Dermis blood vessel endothelial cell (primary cell): Measurements from ENCODE around the gene PLPP2. TPM values are rescaled to one million over a fixed set of nuclear protein-coding genes. Genes with fewer than 3 reads are reported as not detected.
"Not testable (repeated sequence)": the region's sequence is repeated elsewhere in the genome, so short reads cannot be mapped to it uniquely, and the experiment has no call there.

Experiments
- DNase-seq: peaks from one replicate; pipeline ENCODE4 v3.0.0; 2010
- total RNA-seq: library from RNA; depleted of rRNA; stranded (reverse); fragments of >200 nt; gene quantifications from 2 replicates; pipeline ENCODE4 v1.2.3, GENCODE V29; 2014

PLPP2 gene
- total RNA-seq, 1 donor from 2014 or later = 14.3 TPM

DNA sequence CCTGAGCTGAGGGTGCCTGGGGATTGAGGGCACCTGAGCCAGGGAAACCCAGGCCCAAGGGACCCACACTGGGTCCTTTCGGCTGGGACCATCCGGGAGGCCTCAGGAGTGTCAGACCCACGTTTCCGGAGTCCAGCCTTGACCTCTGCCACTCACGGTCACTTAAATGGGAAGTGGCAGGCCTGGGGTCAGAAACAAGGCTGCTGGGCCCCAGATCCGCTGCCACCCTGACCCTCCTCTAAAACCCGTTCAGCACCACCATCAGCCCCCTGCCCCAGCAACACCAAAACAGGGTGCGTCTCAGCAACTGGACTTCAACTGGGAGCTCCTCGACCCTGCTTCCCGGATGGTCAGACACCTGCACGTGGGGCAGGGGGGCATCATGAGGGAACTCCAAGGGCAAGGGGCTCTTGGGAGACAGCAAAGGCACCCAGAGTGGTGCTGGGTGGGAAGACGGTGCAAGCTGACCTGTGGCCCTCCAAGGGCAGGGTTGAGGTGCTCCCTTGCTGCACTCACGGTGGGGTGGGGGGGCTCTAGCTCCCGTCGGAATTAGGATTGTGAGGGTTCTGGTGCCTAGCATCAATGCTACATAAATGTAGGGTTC lies 1.2 kb upstream of the PLPP2 start:
- no peak for DNase-seq

DNA sequence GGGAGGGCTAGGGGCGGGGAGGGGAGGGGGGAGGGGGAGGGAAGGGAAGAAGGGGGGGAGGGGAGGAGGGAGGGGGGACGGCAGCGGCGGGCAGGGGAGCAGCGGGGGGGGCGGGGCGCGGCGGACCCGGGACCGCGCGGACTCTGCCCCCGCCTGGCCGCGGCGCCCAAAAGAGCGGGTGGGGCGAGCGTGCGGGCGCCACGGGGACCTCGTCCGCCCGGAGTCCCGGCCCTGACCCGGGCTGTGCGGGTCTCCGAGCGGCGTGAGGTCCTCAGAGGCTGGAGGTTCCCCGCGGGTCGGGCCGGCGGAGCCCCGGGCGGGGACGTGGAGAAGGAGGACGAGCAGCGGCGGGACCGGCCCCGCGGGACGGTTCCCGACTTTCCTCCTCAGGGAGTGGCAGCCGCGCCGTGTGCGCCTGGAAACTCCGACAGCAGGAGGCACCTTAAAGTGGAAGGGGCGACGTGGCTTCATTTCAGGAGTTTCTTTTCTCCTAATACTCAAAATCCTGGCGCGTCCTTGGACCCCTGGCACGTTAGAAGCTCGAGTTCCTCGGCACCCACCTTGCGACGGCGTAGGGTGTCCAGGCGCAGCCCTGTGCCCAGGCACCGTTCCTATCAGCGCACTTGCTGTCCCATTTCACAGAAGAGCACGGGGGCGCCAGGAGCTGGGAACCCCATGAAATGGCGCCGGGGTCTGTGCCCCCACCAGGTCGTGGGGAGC lies 518 bp upstream of the PLPP2 start:
- no peak for DNase-seq

DNA sequence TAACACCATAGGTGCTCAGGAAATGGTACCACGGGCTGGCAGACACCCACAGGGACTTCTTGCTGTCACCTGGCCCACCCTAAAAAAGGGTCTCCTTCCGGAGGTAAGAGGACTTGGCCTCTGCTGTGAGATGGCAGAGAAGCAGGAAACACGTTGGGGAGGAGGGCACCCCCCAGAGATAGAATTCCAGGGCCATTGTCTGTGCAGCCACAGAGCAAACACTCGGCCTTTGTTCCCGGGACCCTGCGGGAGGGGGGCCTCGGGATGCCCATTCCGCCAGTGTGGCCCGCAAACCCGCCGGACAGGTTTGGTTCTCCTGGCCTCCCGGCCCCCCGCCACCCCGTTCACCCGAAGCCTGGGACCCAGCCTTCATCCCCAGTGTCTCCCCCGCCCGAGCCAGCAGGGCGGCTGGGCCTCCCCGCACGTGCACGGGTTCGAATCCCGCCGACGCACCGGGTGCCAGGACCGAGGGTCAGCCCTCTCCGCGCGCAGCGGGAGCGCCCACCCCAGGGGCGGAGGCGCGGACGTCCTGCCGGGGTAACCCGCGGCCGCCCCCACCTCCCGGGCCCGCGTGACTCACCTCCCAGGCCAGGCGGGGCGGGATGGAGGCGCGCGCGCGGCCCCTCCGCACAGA lies 714 bp downstream of the PLPP2 start:
- DNase-seq = peak; percentile 37

DNA sequence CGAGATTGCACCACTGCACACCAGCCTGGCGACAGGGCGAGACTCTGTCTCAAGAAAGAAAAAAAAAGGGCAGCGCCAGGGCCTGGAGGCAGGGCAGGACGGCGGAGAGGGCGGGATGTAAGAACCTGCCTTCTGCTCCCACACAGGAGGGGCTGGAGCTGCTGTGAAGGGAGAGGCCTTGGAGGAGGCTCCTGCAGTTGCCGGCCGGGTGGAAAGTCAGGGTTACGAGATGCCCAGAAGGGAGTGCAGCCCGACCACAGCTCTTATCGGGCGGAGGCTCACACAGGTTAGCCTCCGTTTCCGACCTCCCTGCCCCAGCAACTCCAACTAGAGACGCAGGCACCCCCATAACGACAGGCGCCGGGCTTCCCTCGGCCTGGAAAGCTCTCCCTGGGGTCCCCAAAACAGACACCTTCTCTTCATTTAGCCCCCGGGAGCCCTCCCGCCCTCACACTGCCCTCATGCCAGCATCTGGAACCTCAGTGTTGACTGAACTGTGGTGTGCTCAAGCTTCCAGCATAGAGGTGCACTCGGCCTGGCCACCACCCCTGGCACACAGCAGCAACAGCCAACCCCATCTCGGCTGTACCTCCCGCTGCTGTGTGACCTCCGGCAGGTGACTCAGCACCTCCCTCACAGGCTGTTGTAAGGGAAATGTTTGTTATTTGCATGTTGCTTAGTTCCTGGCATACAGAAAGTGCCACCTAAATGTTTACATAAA lies 1.4 kb downstream of the PLPP2 start:
- DNase-seq = peak; percentile 69

DNA sequence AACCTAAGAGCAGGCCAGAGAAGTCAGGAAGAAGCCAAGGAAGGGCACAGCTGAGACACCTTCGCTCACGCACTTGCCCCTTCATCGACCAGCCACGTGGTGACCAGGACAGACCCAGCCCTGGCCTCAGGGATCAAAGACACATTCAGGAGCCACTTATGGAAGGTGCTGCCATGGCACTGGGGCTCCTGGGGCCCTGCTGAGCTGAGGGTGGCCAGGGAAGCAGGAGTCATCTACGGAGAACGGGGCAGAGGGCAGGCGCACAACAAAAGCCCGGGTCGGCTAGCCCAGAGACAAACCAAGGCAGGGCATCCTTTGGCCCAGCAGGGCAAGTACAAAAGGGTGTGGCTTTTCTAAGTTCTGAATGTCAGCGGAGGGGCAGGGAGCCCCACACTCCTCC lies 2.3 kb downstream of the PLPP2 start:
- DNase-seq = no peak

DNA sequence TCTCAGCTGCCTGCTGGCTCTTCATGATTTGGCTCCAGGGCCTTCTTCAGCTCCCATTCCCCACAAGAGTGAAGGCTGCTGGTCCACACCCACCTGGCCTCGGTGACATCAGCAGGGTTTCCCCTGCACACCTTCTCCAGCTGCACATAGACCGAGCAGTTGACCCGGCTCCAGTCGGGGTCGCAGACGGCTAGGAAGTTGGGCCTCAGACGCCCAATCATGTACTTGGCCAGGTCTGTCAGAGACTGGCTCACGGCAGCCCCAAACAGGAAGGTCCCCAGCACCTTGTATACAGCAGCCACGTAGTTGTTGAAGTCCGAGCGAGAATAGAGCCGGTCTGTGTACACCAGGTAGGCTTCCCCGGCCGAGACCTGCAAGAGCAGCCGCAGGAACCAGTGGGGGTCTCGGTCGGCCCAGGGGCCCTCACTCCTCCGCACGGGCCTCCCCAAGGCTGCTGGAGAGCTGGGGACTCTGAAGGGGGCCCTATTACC lies 3.8 kb downstream of the PLPP2 start:
- no peak for DNase-seq

DNA sequence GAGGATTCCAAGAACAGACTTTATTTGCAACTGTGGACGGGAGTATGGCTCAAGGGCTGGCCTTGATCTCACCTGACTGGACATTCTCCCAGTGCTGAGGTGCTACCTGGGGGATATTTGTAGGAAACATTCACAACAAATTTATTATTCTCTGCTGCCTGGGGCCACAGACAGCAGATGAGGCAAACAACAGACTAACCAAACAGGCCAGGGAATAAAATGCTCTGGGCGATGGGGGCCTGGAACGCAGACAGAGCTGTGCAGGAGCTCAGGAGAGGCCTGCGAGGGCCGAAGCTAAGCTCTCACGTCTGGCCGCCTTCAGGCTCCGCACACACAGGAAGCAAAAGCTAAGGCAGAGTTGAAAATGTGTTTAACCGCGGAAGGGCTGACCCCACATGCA lies 7.8 kb downstream of the PLPP2 start:
- no peak for DNase-seq

DNA sequence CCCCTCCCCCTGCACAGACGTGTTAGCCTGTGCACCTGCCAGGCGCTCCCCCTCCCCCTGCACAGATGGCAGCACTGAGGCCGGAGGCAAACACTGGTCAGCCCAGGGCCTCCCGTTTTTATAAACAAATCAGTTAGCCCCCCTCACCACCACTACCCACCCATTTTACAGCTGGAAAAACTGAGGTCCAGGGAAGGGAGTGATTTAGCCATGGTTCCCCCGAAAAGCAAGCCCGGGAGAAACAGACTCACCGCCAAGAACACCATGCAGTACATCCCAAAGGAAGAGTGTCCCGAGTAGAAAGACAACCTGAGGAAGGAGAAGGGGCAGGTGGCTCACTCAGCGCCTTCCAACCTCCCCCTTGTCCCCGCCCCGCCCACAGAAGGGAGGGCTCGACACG lies 8.7 kb downstream of the PLPP2 start:
- no peak for DNase-seq

DNA sequence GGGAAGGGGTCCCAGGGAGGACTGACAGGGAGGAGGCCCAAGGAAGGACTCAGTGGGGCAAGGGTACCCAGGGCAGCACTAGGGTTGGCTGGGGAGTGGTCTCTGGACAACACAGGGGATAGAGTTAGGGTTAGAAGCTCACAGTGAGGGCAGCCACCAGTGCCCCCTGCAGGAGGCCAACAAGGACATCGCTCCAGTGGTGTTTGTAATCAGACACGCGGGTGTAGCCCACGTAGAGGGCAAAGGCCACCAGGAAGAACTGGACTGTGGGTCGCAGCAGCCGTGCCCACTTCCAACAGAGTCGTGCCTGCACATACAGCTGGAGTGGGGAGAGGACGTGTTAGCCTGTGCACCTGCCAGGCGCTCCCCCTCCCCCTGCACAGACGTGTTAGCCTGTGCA lies 9.2 kb downstream of the PLPP2 start:
- DNase-seq = no peak

DNA sequence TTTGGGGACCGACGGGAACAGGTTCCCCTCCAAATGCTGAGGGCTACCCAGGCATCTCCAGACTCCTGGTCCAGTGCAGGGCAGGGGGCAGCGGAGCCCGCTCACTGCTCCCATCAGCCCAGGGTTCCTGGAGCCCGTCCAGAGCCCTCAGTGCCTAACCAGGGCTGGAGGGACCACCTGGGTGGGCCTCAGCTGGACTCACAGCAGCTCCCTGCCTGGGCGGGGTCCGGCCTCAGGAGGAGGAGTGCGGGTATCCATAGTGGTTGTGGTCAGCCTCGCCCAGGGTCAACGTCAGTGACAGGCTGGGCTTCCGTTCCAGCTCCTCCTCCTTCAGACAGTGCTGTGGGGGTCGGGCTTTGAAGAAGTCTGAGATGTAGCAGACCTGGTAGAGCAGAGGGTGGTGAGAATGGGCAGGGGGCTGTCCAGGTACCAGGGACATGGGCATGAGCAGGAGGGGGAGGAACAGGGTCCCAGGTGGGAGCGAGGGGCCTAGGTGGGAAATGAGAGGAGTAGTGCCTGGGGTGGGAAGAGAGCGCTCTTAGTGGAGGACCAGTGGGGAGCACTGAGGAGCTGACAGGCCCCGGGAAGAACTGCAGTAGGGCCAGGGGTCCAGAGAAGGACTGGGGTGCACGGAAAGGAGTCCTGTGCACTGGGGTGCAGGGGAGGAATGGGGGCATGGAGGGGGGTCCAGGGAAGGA lies 9.9 kb downstream of the PLPP2 start:
- DNase-seq = no peak

DNA sequence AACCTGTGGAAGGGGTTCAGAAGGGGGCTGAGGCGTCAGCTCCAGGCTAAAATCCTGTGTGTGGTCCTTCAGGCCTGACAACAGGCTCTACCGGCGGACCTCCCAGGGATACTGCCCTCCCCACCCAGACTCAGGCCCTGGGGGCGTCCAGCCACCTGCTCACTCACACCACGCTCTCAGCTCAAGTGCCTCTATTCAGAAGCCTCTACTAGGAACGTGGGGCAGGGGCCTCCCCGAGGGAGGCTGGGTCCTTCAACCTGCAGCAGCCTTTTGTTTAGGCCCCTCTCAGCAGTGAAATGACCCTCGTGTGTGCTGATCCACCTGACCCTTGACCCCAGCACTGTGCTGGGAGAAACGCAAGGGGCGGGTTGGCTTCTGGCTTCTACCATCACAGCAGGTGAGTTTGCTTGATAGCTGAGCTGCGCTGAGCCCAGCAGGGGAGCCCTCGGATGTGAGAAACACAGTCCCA lies 10.6 kb downstream of the PLPP2 start:
- no peak for DNase-seq

DNA sequence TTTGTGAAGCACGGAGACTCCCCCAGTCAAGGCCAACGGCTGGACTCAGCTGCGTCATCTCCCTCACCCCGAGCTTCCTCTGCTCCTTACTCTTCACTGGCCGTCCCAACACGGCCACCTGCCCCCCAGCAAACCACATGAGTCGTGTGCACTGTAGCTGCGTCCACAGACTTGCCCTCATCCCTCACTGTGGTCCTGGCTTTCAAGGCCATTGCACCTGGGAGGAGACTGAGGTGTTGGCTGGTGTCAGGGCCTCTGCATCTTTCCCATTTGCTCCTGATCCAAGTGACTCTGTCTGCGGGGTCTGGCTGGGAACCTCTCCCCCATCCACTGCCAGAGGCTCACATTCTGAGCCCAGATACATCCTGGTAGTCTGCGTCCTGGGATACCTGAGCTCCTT lies 11.5 kb downstream of the PLPP2 start:
- no peak for DNase-seq

DNA sequence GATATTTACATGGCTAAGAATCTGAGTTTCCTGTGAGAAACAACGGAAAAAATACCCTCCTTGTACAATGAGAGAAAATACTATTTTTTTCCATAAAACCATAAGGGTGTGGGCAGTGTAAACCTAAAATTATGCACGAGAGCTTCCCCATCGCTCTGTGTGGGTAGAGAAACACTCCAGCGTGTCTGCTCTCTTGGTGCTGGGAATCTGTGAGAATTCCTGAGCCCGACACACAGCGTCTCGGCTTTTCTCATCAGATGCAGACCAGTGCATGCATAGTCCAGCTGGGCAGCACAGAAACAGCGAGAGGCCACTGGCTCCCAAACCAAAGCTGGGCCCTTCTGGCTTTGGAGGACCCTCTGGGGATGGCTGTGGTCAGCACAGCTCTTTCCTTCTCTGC lies 12.0 kb downstream of the PLPP2 start:
- no peak for DNase-seq

DNA sequence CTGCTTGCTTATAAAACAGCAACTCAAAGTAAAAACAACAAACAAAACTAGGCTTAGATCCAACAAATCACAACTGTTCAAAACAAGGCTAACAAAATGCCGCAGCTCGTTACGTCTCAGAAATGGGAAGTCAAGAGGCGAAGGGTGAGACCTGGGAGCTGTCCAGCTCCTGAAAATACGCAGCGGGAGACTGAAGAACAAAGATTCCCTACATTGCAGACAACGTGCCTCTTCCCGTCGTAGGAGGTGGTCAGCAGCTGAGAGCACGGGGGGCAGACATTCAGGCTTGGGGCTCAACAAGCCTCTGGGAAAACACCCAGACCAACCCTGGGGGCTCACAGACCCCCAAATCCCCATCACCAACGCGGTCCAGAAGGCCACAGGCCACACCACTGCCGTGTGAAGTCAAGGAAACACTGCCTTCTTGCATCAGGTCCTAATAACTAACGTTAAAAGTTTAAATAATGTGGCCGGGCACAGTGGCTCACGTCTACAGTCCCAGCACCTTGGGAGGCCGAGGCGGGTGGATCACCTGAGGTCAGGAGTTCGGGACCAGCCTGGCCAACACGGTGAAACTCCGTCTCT lies 13.5 kb downstream of the PLPP2 start:
- peak; percentile 62 for DNase-seq

DNA sequence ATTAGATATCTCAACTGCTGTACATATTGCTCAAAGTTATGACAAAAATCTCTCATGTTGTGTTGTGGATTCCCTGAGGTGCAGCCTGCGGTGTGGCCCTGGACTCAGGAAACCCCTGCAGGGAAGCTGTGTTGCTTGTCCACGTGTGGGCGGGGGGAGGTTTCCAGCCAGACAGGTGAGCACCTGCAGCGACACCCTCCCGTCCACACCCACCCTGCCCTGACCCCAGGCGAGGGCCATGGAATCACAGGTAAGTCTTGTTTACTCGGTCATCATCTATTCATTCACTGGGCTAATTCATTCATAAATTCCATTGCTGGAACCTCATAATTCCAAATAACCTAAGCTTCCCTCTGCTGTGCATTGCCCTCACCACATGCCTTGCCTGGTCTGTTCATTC lies 14.1 kb downstream of the PLPP2 start:
- DNase-seq = no peak

DNA sequence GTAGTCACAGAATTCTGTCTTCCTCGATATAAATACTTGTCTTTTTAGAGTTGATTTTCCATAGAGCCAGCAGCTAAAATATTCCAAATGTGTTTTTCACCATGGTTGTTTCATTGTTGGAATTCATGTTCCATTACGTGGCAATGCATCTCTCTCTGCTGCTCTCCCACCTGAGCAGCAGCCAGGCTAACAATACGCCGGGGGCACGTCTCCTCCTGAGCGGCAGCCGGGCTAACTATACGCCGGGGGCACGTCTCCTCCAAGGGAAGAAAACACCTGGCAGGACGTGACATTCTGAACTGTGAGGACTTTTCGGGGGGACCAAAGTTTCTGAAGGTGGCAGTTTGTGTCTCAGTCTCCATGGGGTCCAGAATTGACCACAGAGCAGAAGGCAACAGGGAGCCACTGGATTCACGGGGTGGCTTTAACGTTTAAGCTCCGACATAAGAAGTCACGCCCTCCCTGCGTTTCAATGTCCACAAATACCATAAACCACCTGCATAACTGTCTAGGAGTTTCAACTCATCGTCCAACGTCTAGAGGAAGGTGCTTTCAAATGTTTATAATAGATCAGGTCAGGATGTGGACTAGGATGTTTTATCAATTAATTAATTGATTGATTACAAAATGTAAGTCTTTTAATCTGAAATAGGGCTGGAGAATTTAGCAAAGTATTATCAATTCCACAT lies 15.1 kb downstream of the PLPP2 start:
- no peak for DNase-seq

DNA sequence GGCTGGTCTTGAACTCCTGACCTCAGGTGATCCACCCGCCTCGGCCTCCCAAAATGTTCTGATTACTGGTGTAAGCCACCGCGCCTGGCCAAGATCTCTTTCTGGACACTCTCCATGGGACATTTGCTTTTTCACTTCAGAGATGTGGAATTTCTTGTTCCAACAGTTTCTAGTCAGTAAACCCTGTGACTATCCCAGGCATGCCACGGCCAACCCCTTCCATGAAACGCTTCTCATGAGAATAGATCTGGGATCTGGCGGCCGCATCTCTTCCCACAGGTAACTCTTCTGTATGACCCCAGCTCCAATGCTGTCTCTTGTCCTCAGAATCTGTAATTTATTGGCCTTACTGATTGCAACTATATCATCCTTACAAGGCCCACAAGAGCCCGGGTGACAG lies 16.2 kb downstream of the PLPP2 start:
- no peak for DNase-seq

DNA sequence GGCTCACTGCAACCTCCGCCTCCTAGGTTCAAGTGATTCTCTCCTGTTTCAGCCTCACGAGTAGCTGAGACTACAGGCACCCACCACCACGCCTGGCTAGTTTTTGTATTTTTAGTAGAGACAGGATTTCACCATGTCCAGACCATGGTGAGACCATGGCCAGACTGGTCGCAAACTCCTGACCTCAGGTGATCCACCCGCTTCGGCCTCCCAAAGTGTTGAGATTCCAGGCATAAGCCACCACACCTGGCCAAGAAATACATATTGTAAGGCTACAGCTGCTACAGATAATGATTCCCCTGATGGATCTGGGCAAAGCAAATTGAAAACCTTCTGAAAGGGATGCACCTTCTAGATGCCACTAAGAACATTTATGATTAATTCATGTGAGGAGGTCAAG lies 17.8 kb downstream of the PLPP2 start:
- no peak for DNase-seq

DNA sequence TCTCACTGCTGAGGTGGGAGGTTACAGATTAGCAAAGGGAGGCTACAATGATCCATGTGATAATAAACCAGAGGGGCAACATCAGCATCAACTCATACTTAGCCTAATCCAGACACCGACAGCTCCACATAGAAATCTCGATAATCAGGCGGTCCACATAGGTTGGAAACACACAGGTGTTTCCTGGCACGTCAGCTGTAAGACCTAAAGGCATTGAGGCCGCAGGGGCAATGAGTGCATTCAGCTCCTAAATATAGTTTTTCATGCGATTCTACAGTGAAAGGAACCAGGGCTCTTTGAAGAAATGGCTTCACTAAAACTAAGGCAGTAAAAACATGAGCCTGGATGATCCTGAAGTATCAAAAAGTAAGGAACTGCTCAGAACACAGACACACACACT lies 19.3 kb downstream of the PLPP2 start:
- no peak for DNase-seq

DNA sequence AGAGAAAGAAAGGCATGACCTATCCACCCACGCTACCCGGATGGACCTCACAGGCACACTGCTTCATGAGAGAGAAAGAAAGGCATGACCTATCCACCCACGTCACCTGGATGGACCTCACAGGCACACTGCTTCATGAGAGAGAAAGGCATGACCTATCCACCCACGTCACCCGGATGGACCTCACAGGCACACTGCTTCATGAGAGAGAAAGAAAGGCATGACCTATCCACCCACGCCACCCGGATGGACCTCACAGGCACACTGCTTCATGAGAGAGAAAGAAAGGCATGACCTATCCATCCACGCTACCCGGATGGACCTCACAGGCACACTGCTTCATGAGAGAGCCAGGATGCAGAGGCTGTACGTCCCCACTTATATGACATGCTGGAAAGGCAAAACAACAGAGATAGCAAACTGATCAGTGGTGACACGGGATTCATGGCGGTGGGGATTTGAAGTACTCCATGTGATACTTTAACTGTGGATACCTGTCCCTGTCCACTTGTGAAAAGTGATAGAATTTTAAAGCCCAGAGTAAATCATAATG lies 20.4 kb downstream of the PLPP2 start:
- DNase-seq = not testable (repeated sequence)

DNA sequence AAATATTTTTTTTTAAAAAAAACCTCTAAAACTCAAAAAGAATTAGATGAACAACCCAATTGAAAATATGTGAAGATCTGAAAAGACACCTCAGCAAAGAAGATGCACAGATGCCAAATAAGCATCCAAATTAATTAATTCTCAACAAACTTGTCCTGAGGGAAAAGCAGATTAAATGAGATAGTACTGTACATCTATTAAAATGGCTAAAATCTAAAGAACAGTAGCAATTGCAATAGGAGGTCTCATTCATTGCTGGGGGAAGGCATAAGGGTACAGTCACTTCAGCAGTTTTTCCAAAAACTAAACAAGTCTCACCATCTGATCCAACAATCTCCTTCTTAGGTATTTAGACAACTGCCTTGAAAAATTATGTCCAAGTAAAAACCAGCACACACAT lies 22.0 kb downstream of the PLPP2 start:
- DNase-seq = no peak
